Motor neuron (in vitro differentiated cells): ENCODE results near the gene DMRT1. TPM values are rescaled to one million over a fixed set of nuclear protein-coding genes. Genes with fewer than 3 reads are reported as not detected.

Experiments used
- ATAC-seq, 8 experiments: fragments of 200-7000 bp; cut with Tn5 transposase; replicated peaks in 6 of 8; 2 replicates each; pipeline ENCODE4 v1.8.0; 2021; ENCODE audit warnings: mild to moderate bottlenecking in 8 of 8, moderate library complexity in 8 of 8
- H3K27ac ChIP-seq, 2 donors: fragments of 250-450 bp; sonication (Bioruptor Pico); 2 replicates each; pipeline ENCODE4 v1.9.0; 2021; ENCODE audit warnings: antibody characterized with exemption in 2 of 2, mild to moderate bottlenecking in 2 of 2, moderate library complexity in 1 of 2
- H3K4me1 ChIP-seq, 2 donors: fragments of 250-450 bp; sonication (Bioruptor Pico); replicated peaks in 1 of 2; 2 replicates each; pipeline ENCODE4 v1.6.1; 2021; ENCODE audit warnings: antibody characterized with exemption in 2 of 2, mild to moderate bottlenecking in 2 of 2, moderate library complexity in 1 of 2
- H3K4me3 ChIP-seq, 5 donors: fragments of 250-450 bp; sonication (Bioruptor Pico); 2 replicates each; pipeline ENCODE4 v1.9.0; 2021; ENCODE audit warnings: antibody characterized with exemption in 5 of 5, mild to moderate bottlenecking in 5 of 5, moderate library complexity in 4 of 5
- WGBS, 10 experiments: fragments of 450-650 bp; shearing (Covaris generic); methylation state at CpG; one replicate each; pipeline ENCODE4 v1.0.0; 2022; 5-methylcytosine and 5-hydroxymethylcytosine counted together
- in situ Hi-C, 9 experiments: fragments of 400-800 bp; cut with MboI; loops; one replicate each; pipeline ENCODE4 v1.15.0; 2021; ENCODE audit warnings: low sequenced_read_pairs in 9 of 9, low pct_unique_long_range_greater_than_20kb in 2 of 9; ENCODE audit not compliant: unreplicated experiment in 9 of 9
- total RNA-seq, 8 experiments: library from RNA; unstranded; fragments of 300-600 nt; gene quantifications; 2 replicates each; pipeline versions ENCODE4 v1.2.3 to v1.2.4, GENCODE V29; 2022

Gene DMRT1
- total RNA-seq, 8 experiments from 2014 or later: 0.05 to 0.45 (median 0.08) TPM; not detected in 5

GRCh38 chr9:1001838-1002237 is 160.3 kb downstream of the DMRT1 start:
- in situ Hi-C loops: loop anchor here in 6 of 9 experiments (10.0 to 25.0 kb wide), 3 partner anchors 107 to 390 kb away; no protein-coding TSS in a partner anchor
- WGBS, 10 experiments: 20 to 100% (median 90%) methylated on average over 1 to 4 of the region's 4 CpGs; no CpG with 5 or more reads in 1 of the 10 experiments
- Histone ChIP-seq H3K27ac (no peak overlapping the region), H3K4me1 (no peaks in the 10 kb centered on the region), H3K4me3 (no peak overlapping the region)
- ATAC-seq: peak in 1 of 8 experiments; percentile 48

- Histone ChIP-seq H3K4me1 (no peaks in the 10 kb centered on the region), H3K4me3 (no peak overlapping the region), H3K27ac (no peak overlapping the region)
- WGBS, 10 experiments: 20 to 100% (median 89%) methylated on average over 1 to 2 of the region's 2 CpGs; no CpG with 5 or more reads in 4 of the 10 experiments
- in situ Hi-C loops: loop anchor here in 6 of 9 experiments (10.0 to 25.0 kb wide), 3 partner anchors 108 to 390 kb away; no protein-coding TSS in a partner anchor
- ATAC-seq: no peak
These were observed 161.2 kb downstream of the DMRT1 start for GRCh38 chr9:1002678-1003077.

GRCh38 chr9:1005043-1005667 is 163.7 kb downstream of the DMRT1 start:
- Histone ChIP-seq H3K4me3 (no peak overlapping the region), H3K27ac (no peak overlapping the region), H3K4me1 (no peaks in the 10 kb centered on the region)
- in situ Hi-C loops: loop anchor here in 6 of 9 experiments (10.0 to 25.0 kb wide), 3 partner anchors 110 to 393 kb away; no protein-coding TSS in a partner anchor
- peak; percentile 45 to 78 (median 65) for ATAC-seq
- WGBS, 10 experiments: 40 to 100% (median 53%) methylated on average over 1 to 9 of the region's 10 CpGs; no CpG with 5 or more reads in 2 of the 10 experiments

GRCh38 chr9:1007312-1007711 is 165.8 kb downstream of the DMRT1 start:
- no peak overlapping the region for H3K4me3 ChIP-seq
- no peak overlapping the region for H3K27ac ChIP-seq
- no peaks in the 10 kb centered on the region for H3K4me1 ChIP-seq
- in situ Hi-C loops: loop anchor here in 6 of 9 experiments (10.0 to 25.0 kb wide), 3 partner anchors 113 to 395 kb away; no protein-coding TSS in a partner anchor
- WGBS, 10 experiments: 47 to 100% (median 60%) methylated on average over 1 to 3 of the region's 3 CpGs; no CpG with 5 or more reads in 1 of the 10 experiments
- ATAC-seq: peak in 1 of 8 experiments; percentile 8

- in situ Hi-C loops: loop anchor here in 6 of 9 experiments (10.0 to 25.0 kb wide), 3 partner anchors 113 to 396 kb away; no protein-coding TSS in a partner anchor
- WGBS, 10 experiments: 20 to 100% (median 76%) methylated on average over 1 to 3 of the region's 3 CpGs; no CpG with 5 or more reads in 3 of the 10 experiments
These were observed 166.7 kb downstream of the DMRT1 start for GRCh38 chr9:1008216-1008615.

GRCh38 chr9:1009101-1009707 is 167.7 kb downstream of the DMRT1 start:
- no peak overlapping the region for H3K4me3 ChIP-seq
- peak; percentile 77 to 99 (median 97) for ATAC-seq
- in situ Hi-C loops: loop anchor here in 6 of 9 experiments (10.0 to 25.0 kb wide), 3 partner anchors 114 to 397 kb away; no protein-coding TSS in a partner anchor
- no peak overlapping the region for H3K27ac ChIP-seq
- WGBS, 10 experiments: 0 to 31% (median 10%) methylated on average over 3 to 10 of the region's 14 CpGs; no CpG with 5 or more reads in 3 of the 10 experiments
- no peaks in the 10 kb centered on the region for H3K4me1 ChIP-seq

More at GRCh38 chr9:1008216-1008615, 166.7 kb downstream of the DMRT1 start:
- no peak overlapping the region for H3K27ac ChIP-seq
- peak in 4 of 8 experiments; percentile 22 to 75 (median 68) for ATAC-seq
- no peaks in the 10 kb centered on the region for H3K4me1 ChIP-seq
- H3K4me3 ChIP-seq: no peak overlapping the region

- Histone ChIP-seq H3K4me3 (no peak overlapping the region), H3K27ac (no peak overlapping the region), H3K4me1 (no peaks in the 10 kb centered on the region)
- no peak for ATAC-seq
- in situ Hi-C loops: loop anchor here in 4 of 9 experiments (25.0 kb wide), 2 partner anchors 126 to 401 kb away; no protein-coding TSS in a partner anchor
- WGBS, 10 experiments: 58 to 100% (median 82%) methylated on average over 1 to 5 of the region's 5 CpGs
These were observed 171.5 kb downstream of the DMRT1 start for GRCh38 chr9:1013021-1013420.

GRCh38 chr9:1014225-1014624 is 172.7 kb downstream of the DMRT1 start:
- no peak overlapping the region for H3K4me3 ChIP-seq
- WGBS, 10 experiments: 0 to 87% (median 67%) methylated on average over 1 to 4 of the region's 4 CpGs
- no peaks in the 10 kb centered on the region for H3K4me1 ChIP-seq
- peak in 4 of 8 experiments; percentile 7 to 88 (median 52) for ATAC-seq
- H3K27ac ChIP-seq: no peak overlapping the region
- in situ Hi-C loops: loop anchor here in 4 of 9 experiments (25.0 kb wide), 2 partner anchors 127 to 402 kb away; no protein-coding TSS in a partner anchor

- in situ Hi-C loops: loop anchor here in 4 of 9 experiments (25.0 kb wide), 2 partner anchors 127 to 402 kb away; no protein-coding TSS in a partner anchor
- ATAC-seq: peak in 2 of 8 experiments; percentile 9 to 63
- WGBS, 10 experiments: 0 to 100% (median 68%) methylated on average over 1 to 2 of the region's 2 CpGs; no CpG with 5 or more reads in 1 of the 10 experiments
- no peak overlapping the region for H3K27ac ChIP-seq
- H3K4me3 ChIP-seq: no peak overlapping the region
- H3K4me1 ChIP-seq: no peaks in the 10 kb centered on the region
These were observed 173.1 kb downstream of the DMRT1 start for GRCh38 chr9:1014640-1015039.

GRCh38 chr9:1018121-1018520 is 176.6 kb downstream of the DMRT1 start:
- 0 to 45% (median 23%) methylated on average over 1 to 10 of the region's 10 CpGs for WGBS, 10 experiments

More at GRCh38 chr9:1018121-1018520, 176.6 kb downstream of the DMRT1 start:
- ATAC-seq: peak in 3 of 8 experiments; percentile 27 to 65 (median 64)
- Histone ChIP-seq H3K4me3 (no peak overlapping the region), H3K4me1 (no peaks in the 10 kb centered on the region), H3K27ac (no peak overlapping the region)
- in situ Hi-C loops: loop anchor here in 4 of 9 experiments (25.0 kb wide), 2 partner anchors 131 to 406 kb away; no protein-coding TSS in a partner anchor
